ENCODE measurements around the gene SHB.
"Not testable (repeated sequence)": the region's sequence is repeated elsewhere in the genome, so short reads cannot be mapped to it uniquely, and the experiment has no call there.

SHB gene

DNA sequence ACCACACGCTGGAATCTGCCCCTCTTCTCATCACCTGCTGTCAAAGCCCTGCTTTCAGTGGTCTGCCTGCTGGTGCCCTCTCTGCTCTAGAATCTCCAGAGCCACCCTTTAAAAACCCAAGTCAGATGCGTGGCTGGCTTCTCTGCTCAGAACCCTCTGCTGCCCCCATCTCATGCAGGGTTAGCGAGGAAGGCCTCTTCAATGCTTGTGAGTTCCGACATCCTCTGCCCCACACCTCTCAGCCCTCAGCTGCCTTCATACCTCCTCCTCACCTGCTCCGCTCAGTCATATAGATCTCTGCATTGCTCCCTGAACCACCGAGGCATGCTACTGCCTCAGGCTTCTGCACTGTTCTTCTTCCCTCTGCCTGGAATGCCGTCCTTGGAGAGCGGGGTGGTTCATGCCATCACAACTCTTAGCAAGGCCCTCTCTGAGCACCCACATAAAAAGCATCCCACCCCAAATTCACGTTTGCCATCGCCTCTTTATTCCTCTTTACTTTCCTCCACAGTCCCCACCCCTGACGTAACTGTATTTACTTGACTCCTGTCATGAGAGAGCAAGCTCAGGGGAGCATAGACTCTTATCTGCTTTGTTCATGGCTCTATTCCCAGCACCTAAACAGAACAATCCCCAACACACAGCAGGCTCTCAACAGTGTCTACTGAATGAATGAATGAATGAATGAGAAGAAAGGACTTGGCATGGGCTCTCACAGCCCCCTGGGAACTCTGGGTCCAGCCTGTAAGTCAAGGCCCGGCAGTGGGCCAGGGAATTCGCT is 10.4 kb downstream of the SHB start:
- Histone ChIP-seq H3K9me3 (ENCODE audit: control insufficient read depth, insufficient read depth, low read length) (no peaks in the 10 kb centered on the region), H3K27me3 (ENCODE audit: control insufficient read depth, insufficient read depth, low read length) (no peaks in the 10 kb centered on the region), H3K9ac (ENCODE audit: low read depth, low read length) (no peak overlapping the region), H3K4me1 (ENCODE audit: control insufficient read depth, insufficient read depth, low read length) (peaks cover 3% of the 10 kb centered on the region), H3K4me3 (ENCODE audit: low read depth, low read length) (no peak overlapping the region), H3K36me3 (ENCODE audit: control insufficient read depth, insufficient read depth, low read length) (no peaks in the 10 kb centered on the region)

DNA sequence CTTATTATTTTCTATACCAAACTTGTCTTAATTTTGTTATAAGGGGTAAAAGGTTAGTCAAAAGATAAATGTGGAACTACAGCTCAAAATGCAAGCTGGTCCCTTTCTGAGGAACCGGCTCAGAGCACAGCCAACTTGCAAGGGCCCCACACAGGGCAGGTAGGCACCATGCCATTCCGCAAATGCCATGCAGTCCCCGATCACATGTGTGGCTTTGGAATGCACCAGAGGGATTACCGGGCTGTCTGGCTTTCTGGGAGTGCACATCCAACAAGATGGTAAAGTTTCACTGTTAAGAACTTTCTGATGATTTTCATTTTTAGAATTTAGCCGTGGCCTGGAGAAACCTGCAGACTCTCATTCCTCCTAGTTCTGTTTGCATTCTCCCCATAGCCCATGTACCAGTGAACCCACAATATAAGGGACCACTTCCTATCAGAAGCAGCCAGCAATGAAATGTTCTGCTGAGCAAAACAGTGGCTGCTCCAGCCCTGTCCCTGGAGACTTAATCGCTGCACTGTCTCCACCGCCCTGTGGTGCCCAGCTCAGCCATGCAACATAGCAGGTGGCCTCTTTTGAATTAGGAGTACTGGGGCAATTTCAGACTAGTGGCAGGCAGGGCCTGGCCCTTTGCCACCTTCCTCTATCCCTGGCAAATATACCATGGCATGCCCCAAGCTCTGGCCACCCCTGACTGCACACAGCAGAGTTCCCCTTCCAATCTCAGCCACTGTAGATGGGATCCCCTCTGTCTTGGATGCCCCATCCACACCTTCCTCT is 11.4 kb downstream of the SHB start:
- Histone ChIP-seq H3K9me3 (ENCODE audit: control insufficient read depth, insufficient read depth, low read length) (no peaks in the 10 kb centered on the region), H3K9ac (ENCODE audit: low read depth, low read length) (no peak overlapping the region), H3K27me3 (ENCODE audit: control insufficient read depth, insufficient read depth, low read length) (no peaks in the 10 kb centered on the region), H3K36me3 (ENCODE audit: control insufficient read depth, insufficient read depth, low read length) (no peaks in the 10 kb centered on the region), H3K4me1 (ENCODE audit: control insufficient read depth, insufficient read depth, low read length) (no peaks in the 10 kb centered on the region), H3K4me3 (ENCODE audit: low read depth, low read length) (no peak overlapping the region)

DNA sequence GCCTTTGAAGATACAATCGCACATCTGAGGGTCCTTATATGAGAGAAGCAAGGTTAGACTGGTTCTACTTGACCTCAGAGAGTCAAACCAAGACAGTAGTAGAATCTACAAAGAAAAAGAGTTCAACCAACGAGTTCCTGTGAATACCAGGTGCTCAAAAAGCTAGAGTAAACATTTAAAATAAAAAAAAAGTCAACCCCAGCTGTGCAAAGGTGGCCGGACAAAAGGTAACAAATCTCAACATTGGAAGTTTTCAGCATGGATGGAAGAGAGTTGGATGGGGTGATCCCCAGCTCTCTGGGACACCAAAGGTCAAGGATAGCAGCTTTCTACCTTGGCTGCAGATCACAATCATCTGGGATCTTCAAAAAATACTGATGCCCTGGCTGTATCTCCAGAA is 14.4 kb downstream of the SHB start:
- Histone ChIP-seq H3K4me1 (ENCODE audit: control insufficient read depth, insufficient read depth, low read length) (no peaks in the 10 kb centered on the region), H3K4me3 (ENCODE audit: low read depth, low read length) (no peak overlapping the region), H3K36me3 (ENCODE audit: control insufficient read depth, insufficient read depth, low read length) (no peaks in the 10 kb centered on the region), H3K9me3 (ENCODE audit: control insufficient read depth, insufficient read depth, low read length) (no peaks in the 10 kb centered on the region), H3K9ac (ENCODE audit: low read depth, low read length) (no peak overlapping the region), H3K27me3 (ENCODE audit: control insufficient read depth, insufficient read depth, low read length) (no peaks in the 10 kb centered on the region)

DNA sequence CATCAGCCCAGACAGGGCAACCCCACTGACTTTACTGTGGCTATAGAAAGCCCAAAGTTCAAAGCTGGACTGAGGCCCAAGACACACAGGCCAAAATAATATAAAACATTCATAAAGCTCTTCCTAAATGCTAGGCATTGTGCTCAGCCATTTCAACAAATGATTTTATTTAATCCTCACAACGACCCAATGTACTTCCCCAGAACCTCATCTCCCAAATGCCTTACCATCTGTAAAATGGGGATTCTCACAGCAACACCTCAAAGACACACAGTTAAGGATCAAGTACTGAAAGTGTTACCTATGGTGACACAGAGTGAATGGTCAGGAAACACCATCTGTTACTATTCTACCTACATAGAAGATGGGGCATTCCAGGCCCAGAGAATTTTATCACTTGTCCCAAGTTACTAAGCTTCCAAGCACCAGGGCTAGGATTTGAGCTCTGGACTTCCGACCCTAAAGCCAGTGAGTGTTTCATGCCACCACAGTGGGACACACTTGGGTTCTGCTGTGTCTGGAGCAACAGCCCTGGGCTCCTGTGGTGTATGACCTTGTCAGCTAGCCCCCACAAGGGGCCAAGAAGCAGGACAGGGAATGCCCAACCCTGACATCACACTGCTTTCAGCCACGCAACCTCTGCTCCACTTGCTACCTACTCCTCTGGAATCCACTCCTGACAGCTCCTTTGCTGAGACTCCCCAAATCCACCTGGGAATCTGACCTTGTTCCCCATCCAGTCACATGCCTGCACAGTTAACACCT is 15.1 kb downstream of the SHB start:
- no peaks in the 10 kb centered on the region for H3K4me1 ChIP-seq (ENCODE audit: control insufficient read depth, insufficient read depth, low read length)
- H3K27me3 ChIP-seq (ENCODE audit: control insufficient read depth, insufficient read depth, low read length), result no peaks in the 10 kb centered on the region
- no peaks in the 10 kb centered on the region for H3K9me3 ChIP-seq (ENCODE audit: control insufficient read depth, insufficient read depth, low read length)
- no peaks in the 10 kb centered on the region for H3K36me3 ChIP-seq (ENCODE audit: control insufficient read depth, insufficient read depth, low read length)
- H3K4me3 ChIP-seq (ENCODE audit: low read depth, low read length), result no peak overlapping the region
- no peak overlapping the region for H3K9ac ChIP-seq (ENCODE audit: low read depth, low read length)

GRCh38 chr9:38051780-38052546 is 17.1 kb downstream of the SHB start:
- H3K9me3 ChIP-seq (ENCODE audit: control insufficient read depth, insufficient read depth, low read length), result no peaks in the 10 kb centered on the region
- peaks cover 11% of the 10 kb centered on the region for H3K4me1 ChIP-seq (ENCODE audit: control insufficient read depth, insufficient read depth, low read length)
- H3K9ac ChIP-seq (ENCODE audit: low read depth, low read length), result no peak overlapping the region
- no peaks in the 10 kb centered on the region for H3K27me3 ChIP-seq (ENCODE audit: control insufficient read depth, insufficient read depth, low read length)
- H3K4me3 ChIP-seq (ENCODE audit: low read depth, low read length), result no peak overlapping the region
- no peaks in the 10 kb centered on the region for H3K36me3 ChIP-seq (ENCODE audit: control insufficient read depth, insufficient read depth, low read length)

GRCh38 chr9:38048316-38048969 is 20.6 kb downstream of the SHB start:
- H3K4me3 ChIP-seq (ENCODE audit: low read depth, low read length), result no peak overlapping the region
- H3K4me1 ChIP-seq (ENCODE audit: control insufficient read depth, insufficient read depth, low read length), result peaks cover 15% of the 10 kb centered on the region
- no peak overlapping the region for H3K9ac ChIP-seq (ENCODE audit: low read depth, low read length)
- no peaks in the 10 kb centered on the region for H3K27me3 ChIP-seq (ENCODE audit: control insufficient read depth, insufficient read depth, low read length)
- no peaks in the 10 kb centered on the region for H3K9me3 ChIP-seq (ENCODE audit: control insufficient read depth, insufficient read depth, low read length)
- H3K36me3 ChIP-seq (ENCODE audit: control insufficient read depth, insufficient read depth, low read length), result no peaks in the 10 kb centered on the region

- Histone ChIP-seq H3K4me3 (ENCODE audit: low read depth, low read length) (peak overlapping the region; percentile 6), H3K4me1 (ENCODE audit: control insufficient read depth, insufficient read depth, low read length) (peaks cover 15% of the 10 kb centered on the region), H3K9me3 (ENCODE audit: control insufficient read depth, insufficient read depth, low read length) (no peaks in the 10 kb centered on the region), H3K9ac (ENCODE audit: low read depth, low read length) (no peak overlapping the region), H3K27me3 (ENCODE audit: control insufficient read depth, insufficient read depth, low read length) (no peaks in the 10 kb centered on the region), H3K36me3 (ENCODE audit: control insufficient read depth, insufficient read depth, low read length) (no peaks in the 10 kb centered on the region)
Measured at GRCh38 chr9:38047301-38048251, 21.5 kb downstream of the SHB start.

DNA sequence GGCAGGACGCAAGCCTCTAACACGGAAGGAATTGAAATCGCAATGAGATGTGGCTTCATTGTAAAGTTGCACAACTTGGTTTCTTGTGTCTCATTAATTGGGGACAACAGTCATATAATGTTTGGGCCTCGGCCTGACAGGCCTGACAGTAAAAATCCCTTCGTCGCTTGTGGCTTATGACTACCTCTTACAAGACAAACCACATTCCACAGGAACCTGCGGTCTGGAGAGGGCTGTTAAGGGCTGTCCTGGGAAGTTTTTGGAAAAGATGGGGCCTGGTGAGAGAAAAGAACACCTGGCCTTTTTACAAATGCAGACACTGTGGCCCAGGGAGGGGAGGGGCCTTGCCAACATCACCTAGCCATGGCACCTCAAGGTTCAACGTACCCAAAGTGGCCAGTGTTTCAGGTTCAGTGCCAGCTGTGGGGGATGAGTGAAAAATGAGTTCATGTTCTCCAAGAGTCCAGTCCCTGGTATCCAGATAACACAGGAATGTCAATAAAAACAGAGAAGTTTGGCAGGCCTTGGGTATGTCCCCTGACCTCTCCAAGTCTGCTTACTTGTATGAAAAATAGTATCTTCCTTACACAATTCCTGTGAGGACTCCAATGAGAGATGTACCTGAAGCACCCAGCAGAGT is 22.2 kb downstream of the SHB start:
- Histone ChIP-seq H3K4me1 (ENCODE audit: control insufficient read depth, insufficient read depth, low read length) (peaks cover 15% of the 10 kb centered on the region), H3K9me3 (ENCODE audit: control insufficient read depth, insufficient read depth, low read length) (no peaks in the 10 kb centered on the region), H3K36me3 (ENCODE audit: control insufficient read depth, insufficient read depth, low read length) (no peaks in the 10 kb centered on the region), H3K27me3 (ENCODE audit: control insufficient read depth, insufficient read depth, low read length) (no peaks in the 10 kb centered on the region), H3K9ac (ENCODE audit: low read depth, low read length) (no peak overlapping the region), H3K4me3 (ENCODE audit: low read depth, low read length) (peak overlapping the region; percentile 6)

- H3K27me3 ChIP-seq (ENCODE audit: control insufficient read depth, insufficient read depth, low read length); H3K4me3 ChIP-seq (ENCODE audit: low read depth, low read length); H3K9ac ChIP-seq (ENCODE audit: low read depth, low read length); H3K9me3 ChIP-seq (ENCODE audit: control insufficient read depth, insufficient read depth, low read length); H3K36me3 ChIP-seq (ENCODE audit: control insufficient read depth, insufficient read depth, low read length): not testable (repeated sequence)
- H3K4me1 ChIP-seq (ENCODE audit: control insufficient read depth, insufficient read depth, low read length), result peaks cover 15% of the 10 kb centered on the region
Measured at GRCh38 chr9:38045939-38046338, 23.1 kb downstream of the SHB start.

GRCh38 chr9:38044706-38045105 is 24.3 kb downstream of the SHB start:
- peaks cover 15% of the 10 kb centered on the region for H3K4me1 ChIP-seq (ENCODE audit: control insufficient read depth, insufficient read depth, low read length)
- H3K27me3 ChIP-seq (ENCODE audit: control insufficient read depth, insufficient read depth, low read length), result no peaks in the 10 kb centered on the region
- H3K36me3 ChIP-seq (ENCODE audit: control insufficient read depth, insufficient read depth, low read length), result peaks cover 4% of the 10 kb centered on the region
- H3K9ac ChIP-seq (ENCODE audit: low read depth, low read length), result no peak overlapping the region
- H3K9me3 ChIP-seq (ENCODE audit: control insufficient read depth, insufficient read depth, low read length), result no peaks in the 10 kb centered on the region
- no peak overlapping the region for H3K4me3 ChIP-seq (ENCODE audit: low read depth, low read length)
